NCI-H2171 treated with DMSO at 0.1 percent for 48 hours (cell line): Measurements from ENCODE around the gene GSK3A.
A peak's percentile ranks its signal among the peaks of the same experiment; 100 is the strongest.

Source experiments
- DNase-seq: peaks from one replicate; lab custom pipeline; 2025; lab: John Stamatoyannopoulos, UW

The GSK3A gene

DNA sequence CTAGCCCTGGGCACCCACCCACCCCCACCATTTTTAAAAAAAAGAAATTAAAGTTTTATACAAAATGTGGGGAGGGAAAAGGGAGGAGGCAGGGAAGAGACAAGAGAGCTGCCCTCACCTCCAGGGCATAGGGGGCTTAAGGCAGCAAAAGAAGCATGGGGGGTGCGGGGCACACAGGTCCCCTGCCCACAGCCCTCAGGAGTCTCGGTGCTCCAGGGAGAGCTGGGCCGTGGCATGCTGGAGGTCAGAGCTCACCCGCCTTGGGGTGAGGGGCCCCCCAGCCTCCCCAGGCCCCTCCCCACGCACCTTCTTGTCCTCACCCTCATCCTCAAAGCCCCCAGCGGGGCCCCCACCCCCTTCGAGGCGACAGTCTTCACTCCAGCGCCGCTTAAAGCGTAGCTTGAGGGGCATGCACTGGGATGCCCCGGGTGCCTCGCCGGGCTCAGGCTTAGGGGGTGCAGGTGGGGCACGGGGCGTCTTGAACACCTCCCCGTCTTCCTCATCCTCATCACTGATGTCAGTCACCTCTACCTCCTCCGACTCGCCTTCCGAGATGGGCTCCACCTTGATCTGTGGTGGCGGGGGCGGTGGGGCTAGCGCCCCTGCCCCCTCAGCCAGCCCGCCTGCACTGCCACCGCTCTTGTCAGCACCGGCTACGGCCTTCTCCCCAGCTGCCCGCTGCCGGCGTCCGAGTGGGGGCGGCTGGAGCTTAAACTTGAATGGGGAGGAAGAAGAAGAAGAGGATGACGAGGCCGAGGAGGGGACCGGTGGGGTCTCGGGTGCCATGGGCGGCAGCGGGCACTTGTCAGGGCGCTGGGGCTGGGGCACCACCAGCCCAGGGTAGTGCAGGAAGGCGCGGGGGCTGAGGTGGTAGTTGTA lies 6.1 kb upstream of the GSK3A start:
- DNase-seq, result no peak

DNA sequence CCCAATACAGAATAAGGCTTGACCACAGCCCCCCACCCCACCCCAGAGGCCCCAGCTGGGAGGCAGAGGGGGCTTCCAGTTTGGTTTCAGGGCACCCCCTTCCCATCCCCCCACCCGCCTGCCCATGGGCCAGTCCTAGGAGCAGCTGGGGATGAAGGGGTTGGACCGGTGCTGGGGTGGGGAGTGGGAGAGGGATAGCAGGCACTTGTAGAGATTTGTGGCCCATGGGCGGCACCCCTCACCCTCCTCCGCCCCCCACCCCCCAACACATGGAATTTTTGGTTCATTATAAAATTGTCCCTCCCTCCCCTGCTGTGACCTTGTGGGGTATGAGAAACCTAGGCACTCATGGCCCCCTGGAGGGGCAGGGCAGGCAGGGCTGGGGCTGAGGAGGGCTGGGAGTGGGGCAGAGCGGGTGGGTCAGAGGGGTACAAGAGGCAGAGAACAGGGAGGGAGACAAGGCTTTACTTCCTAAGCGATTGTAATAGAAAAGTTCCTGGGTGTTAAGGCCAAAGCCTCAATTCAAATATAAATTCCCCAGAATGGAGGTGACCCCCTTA lies 5.3 kb upstream of the GSK3A start:
- no peak for DNase-seq

DNA sequence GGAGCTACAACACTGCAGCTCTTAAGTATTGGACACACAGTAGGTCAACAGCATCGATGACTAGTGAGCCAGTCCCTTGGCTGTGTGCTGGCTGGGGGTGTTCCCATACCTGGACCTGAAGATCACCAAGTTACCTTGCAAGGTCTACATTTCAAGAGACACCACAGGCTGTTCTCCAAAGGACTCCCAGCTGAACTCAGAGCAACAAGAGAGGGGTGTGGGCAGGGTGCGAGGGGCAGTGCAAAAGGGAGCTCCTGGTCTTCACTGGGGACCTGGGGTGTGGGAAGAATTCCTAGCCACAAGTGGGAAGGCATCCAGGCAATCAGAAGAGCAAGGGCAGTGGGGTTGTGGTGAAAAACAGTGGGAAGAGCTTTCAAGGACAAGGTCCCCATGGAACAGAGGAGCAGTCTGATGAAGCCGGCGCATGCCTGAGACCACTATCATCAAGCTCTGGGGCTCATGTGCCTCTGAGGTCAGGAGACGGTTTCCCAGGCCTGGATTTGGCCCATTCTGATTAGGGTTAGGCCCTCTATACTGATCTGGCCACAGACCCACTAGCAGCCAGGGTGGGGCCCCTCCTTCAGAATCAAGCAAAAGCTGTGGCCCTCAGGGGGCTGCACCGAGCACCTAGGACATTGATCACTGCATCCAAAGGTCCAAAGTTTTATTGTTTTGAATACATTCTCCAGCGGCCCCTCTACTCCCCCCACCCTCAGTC lies 4.7 kb upstream of the GSK3A start:
- no peak for DNase-seq

DNA sequence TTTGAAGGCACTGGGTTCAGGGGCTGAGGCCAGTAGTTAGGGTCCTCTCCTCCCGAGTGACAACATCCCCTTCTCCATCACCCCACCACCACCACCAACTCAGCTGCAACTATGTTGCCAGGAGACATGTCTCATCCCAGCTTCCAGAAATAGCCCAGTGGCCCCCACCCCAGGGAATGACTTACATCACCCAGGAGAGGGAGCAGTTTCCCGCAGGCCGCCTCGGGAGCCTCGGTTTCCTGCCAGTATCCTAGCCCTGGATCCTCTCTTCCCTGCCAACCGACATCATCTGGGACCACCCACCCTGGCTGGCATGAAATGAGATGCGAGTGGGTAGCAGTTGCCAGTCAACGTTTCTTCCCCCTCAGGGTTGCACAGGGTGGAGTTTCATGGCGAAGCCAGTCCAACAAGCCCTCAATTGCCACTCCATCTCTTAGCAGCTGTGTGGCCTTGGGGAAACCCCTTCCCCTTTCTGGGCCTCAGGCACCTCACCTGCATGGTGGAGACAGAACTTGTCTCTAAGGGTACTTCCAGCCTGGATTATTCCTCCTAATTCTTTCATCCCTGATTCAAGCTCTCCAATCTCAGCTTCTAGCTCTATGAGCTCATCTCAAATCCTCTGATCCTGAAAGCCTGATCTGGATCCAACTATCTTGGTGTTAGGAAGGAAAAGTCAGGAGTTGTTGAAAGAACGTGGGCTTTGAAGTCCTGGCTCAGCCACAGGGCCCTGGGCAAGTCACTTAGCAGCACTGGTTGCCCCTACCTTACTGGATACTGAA lies 3.9 kb upstream of the GSK3A start:
- DNase-seq, result no peak

DNA sequence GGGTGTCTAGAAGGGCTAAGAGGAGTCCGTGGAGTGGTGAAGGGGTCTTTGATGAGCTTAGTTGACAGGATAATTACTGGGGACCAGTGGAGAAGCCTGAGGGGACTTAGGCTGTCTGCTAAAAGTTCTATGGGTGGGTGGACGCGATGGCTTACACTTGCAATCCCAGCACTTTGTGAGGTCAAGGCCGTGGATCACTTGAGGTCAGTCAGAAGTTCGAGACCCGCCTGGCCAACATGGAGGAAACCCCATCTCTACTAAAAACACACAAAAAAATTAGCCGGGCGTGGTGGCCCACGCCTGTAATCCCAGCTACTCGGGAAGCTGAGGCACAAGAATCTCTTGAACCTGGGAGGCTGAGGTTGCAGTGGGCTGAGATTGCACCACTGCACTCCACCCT lies 2.8 kb upstream of the GSK3A start:
- no peak for DNase-seq

DNA sequence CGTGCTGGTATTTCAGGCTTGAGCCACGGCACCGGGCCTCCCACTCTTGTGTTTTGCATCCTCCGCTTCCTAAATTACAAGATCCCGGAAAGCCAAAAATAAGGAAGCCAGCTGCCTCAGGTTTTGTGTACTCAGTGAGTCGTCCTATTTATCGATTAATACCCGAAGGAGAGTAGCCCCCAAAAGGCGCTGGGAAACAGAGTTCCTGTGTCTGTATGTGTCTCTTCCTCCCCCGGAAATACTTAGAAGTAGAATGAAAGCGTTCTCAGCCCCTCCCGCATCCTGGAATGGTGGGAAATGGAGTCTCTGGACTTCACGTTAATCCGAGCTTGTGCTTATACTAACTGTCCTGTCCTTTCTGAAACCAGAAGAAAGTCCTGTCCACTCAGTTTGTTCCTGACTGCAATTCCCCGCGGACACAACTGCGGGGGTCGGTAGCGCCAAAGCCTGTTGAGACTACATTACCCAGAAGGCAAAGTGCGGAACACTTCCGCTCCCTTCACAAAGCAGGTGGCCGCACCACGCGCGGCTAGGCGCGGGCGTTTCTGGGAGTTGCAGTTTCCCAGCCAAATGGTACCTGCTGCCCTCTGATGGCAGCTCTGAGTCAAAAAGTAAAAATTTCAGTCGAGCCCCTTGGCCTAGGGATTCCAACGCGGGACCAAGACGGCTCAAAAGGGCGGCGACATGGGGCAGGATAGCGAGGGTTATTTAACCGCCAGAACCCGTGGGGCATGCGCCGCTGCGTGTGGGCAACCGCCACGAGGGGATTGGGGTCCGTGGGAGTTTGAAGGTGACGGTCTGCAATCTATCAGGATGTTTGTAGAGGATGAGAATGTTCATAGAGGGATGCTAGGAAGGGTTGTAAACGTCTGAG lies 2.2 kb upstream of the GSK3A start:
- peak; percentile 93 for DNase-seq

DNA sequence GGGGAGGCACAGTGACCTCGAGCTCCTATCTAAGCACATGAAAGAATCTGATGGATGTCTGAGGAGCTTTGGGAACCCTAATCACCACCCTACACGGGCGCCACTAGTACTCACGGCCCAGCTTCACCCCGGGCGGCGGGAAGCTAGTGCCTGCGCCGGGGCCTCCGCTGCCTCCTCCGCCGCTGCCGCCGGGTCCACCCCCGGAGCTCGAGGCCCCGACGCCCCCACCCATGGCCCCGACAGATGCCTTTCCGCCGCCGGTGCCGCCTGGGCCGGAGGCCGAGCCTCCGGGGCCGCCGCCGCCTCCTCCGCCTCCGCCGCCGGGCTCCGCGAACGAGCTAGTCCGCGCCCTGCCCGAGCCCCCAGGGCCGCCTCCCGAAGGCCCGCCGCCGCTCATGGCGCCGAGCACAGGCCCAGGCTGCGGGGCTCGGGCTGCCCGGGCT lies 312 bp downstream of the GSK3A start:
- no peak for DNase-seq

DNA sequence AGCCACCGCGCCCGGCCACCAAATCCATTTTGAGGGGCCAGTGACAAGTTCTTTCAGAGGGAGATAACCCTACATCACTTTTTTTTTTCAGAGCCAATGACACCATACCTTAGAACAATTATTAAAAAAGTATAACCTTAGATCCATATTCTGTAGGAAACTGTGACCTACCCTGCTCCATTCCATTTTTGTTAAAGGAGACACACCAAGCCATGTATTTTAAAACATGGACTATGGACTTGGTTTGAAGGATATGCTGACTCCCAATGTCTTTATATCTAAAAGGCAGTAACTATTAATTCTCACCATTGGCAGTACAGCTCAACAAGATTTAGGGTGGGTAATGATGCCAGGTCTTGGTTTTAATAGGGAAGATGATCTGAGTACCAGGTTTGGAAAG lies 1.1 kb downstream of the GSK3A start:
- no peak for DNase-seq

DNA sequence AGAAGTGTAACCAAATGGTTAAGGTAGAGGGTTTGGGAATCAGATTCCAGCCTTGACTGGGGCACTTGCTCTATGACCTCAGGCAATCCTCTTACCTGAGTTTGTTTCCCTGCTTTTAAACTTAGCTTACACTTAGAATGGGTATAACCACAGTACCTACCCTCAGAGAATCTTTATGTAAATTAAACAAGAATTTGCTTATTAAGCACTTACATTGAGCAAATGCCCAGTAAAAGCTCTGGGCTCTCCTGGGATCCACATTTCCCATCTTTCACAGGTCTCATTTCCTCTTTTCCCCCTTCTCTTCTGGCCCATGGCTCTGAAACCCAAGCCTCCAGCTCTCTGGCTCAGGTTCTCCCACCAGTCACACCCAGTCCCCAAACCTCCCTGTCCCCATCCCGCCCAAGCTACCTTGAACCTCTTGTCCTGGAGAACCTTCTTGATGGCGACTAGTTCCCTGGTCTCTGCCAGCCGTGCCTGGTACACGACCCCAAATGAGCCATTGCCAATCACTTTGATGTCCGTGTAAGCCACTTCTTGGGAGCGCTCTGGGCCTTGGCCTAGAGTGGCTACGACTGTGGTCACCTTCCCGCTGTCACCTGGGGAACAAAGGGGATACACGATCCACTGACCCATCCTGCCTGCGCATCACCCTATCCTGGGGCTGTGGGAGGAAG lies 2.7 kb downstream of the GSK3A start:
- DNase-seq, result no peak

DNA sequence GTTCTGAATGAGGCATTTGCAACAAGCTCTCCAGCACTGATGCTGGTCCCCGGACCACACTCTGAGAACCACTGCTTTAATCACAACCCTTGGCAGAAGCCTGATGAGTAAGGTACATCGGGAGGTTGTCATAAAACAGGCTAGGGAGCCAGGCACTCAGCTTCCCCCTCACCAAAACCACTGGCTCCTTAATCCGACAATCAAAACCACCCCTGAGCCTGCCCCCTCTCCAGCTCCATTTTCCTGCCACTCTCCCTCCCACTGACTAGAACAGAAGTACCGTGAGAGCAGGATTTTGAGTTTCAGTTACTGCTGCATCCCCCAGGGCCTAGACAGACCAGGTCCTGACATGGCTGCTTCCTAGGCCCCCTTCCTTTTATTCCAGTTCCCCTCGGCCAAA lies 7.2 kb downstream of the GSK3A start:
- DNase-seq, result no peak

DNA sequence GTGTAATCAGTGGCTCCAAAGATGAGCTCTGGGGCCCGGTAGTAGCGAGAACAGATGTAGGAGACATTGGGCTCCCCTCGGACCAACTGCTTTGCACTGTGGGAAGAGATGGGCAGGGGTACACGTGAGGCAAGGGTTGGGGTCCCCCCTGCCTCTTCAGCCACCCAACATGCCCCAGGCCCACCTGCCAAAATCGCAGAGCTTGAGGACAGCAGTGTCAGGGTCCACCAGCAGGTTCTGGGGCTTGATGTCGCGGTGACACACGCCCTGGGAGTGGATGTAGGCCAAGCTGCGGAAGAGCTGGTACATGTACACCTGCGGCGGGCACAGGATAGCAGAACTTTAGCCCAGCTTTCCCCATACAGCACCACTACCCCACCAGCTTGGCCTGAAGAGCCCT lies 8.0 kb downstream of the GSK3A start:
- no peak for DNase-seq

DNA sequence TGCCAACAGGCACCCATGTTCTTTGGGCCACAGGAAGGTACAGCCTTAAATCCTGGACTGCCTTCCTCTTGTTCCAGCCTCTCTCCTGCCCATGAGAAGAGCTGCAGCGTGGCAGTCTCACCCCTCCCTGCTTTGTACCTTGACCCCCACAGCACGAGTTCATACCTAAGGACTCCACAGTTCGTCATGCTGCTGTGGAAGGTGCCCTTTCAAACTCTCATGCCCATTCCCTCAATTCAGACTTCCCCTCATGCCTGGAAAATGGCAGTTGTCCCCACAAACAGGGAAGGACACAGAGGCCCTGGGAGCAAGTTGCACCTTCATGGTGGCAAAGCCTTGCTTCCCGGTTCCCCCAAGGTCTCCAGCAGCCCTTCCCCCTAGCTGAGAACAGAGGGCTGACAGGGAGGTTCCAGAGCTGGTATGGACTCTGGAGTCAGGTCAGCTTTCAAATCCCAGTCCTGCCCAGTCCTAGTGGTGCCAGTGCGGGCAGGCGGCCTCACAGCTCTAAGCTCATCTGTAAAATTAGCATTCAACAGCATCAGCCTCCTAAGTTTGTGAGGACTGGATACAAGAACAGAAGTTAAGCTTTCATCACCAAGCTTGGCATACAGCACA lies 8.6 kb downstream of the GSK3A start:
- DNase-seq, result no peak

DNA sequence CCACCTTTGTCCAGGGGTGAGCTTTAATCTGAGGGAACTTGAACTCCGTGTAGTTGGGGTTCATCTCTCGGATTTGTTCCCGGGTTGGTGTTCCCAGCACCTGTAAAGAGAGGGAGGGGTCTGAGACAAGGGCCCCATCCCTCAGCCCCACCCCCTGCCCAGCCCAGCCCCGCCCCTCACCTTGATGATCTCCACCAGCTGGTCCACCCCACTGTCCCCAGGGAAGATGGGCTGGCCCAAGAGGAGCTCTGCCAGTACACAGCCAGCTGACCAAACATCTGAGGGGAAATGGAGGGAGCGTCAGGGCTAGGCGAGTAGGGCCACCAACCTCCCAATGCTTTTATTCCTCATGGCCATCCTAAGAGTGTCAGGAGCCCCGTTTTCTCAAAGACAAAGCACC lies 9.3 kb downstream of the GSK3A start:
- DNase-seq, result no peak

DNA sequence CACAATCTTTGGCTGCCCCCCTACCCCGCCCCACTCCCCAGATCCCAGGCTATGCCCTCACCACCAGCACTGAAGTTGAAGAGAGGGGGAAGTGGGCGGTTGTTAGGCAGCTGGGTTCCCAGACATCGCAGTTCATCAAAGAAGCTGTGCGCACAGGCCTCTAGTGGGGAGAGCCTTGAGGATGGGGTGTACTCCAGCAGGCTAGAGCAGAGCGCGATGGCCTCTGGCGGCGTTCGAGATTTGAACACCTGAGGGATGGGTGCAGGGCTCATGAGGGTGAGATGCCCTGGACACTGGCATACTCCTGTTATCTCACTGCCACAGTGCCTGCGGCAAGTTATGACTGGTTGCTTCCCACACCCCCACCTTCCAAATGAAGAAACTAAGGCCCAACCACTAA lies 10.0 kb downstream of the GSK3A start:
- DNase-seq, result no peak

DNA sequence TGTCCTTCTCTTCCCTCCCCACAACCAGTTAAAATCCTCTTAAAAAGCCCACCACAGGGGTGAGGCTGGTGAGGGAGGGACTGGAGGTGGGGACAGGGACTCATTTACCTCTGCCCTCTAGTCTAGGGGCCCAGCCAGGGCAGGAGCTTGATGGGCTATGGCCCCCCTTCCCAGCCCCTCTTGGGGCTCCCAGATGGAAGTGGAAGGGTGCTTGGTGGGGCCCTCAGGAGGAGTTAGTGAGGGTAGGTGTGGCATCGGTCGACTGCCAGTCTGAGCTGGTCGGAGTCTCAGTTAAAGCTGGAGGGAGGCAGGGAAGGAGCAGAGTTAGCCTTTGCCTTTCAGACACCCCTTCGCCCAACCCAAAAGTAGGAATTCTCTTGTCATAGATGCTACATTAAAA lies 11.8 kb downstream of the GSK3A start:
- no peak for DNase-seq

DNA sequence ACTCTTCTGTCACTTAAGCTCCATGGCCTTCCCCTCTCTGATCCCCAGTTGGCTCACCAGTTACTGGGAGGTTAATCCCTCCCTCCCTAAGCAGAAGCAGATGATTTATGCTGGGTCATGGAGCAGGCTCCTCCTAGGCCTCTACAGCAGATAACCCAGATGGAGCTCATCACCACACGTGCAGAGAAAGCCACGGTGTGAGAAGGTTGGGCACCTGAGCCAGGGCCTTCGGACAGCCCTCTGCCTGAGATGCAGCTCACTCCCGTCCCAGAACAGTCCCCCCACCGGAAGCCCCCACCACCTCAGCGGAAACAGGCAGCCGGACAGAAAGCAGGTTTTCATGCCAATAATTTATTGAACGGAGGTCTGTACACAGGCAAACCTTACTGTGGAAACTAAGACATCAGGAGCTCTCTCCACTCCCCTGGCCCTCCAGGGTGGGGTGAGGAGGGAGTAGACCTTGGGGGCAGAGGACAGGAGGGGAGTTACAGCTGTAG lies 12.5 kb downstream of the GSK3A start:
- no peak for DNase-seq

DNA sequence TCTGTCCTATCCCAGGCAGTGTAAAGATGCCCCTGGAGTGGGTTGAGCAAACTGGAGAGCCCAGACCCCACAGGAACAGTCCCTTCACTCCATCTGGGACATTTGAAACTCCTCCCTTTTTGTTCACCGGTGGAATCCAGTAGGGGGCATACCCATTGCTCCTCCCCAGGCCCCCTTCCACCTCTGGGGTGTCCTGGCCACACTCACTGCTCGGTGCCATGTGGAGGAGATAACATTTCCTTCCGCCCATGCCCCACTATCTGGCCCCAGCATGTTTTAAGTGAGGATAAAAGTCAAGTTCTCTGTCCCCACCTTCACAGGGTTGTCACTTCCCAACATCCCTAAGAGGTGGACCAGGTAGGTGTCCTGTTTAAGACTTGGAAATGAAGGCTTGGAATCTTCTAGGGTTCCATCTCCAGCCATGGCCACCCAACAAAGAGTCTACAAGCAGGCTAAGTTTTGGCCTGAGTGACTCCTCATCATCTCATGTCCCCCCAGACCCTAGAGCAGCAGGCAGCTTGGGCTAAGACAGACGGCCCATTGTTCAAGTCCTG lies 13.0 kb downstream of the GSK3A start:
- no peak for DNase-seq

DNA sequence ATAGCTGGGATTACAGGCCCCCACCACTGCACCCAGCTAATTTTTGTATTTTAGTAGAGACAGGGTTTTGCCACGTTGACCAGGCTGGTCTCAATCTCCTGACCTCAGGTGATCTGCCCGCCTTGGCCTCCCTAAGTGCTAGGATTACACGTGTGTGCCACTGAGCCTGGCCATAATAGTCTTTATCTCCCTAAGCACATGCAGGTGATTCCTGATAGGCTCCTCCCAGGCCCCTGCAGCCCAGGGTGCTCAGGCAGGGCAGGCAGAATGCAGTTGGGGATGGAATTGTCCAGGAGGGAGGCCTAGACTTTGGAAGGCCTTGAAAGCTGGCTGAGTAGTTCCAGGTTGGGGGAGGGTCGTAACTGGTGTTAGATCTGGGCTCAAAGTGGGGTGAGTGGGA lies 13.8 kb downstream of the GSK3A start:
- DNase-seq, result no peak

DNA sequence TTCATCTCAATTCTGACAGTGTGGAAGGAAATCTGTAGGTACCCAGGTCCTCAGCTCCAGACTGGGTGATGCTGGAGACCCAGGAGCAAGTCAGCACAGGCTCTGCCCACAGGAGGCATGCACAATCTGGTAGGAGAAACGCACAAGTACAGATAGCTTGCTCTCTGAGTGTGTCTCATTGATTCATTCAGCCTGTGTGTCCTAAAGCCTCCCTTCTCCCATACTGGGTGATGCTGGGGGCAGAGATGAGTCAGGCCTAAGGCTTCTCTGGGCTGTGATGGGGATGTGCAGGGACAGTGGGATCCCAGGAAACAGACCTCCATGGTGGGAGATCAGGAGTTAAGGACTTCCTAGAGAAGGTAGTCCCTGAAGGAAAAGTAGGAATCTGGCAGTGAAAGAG lies 15.5 kb downstream of the GSK3A start:
- DNase-seq, result no peak
